PC-3 (cell line): ENCODE data around the gene SLC45A1.

ENCODE experiments used
- CTCF ChIP-seq: fragments of 300-600 bp; sonication (generic); conservative IDR thresholded peaks from 2 replicates; pipeline ENCODE4 v1.5.1; 2017; ENCODE audit warnings: antibody characterized with exemption, low read depth, mild to moderate bottlenecking, low read length
- EZH2 ChIP-seq: fragments of 300-600 bp; sonication (generic); IDR thresholded peaks from one replicate; pipeline ENCODE4 v1.6.1; 2017; ENCODE audit warnings: antibody characterized with exemption, mild to moderate bottlenecking, low read length; ENCODE audit not compliant: unreplicated experiment
- EZH2phosphoT487 ChIP-seq: fragments of 300-600 bp; sonication (generic); IDR thresholded peaks from 2 replicates; pipeline ENCODE4 v1.6.1; 2018; ENCODE audit warnings: mild to moderate bottlenecking, antibody characterized with exemption, low read length, borderline replicate concordance

- TF ChIP-seq CTCF (no peak), EZH2phosphoT487 (no peak), EZH2 (no peak)
These were observed 14.9 kb downstream of the SLC45A1 start for GRCh38 chr1:8332806-8333205.
